NCI-H524 treated with DMSO at 0.1 percent for 48 hours (cell line): ENCODE results near the gene ATPAF1.

ENCODE experiments used
- DNase-seq: peaks from one replicate; lab custom pipeline; 2025; lab: John Stamatoyannopoulos, UW

The ATPAF1 gene

DNA sequence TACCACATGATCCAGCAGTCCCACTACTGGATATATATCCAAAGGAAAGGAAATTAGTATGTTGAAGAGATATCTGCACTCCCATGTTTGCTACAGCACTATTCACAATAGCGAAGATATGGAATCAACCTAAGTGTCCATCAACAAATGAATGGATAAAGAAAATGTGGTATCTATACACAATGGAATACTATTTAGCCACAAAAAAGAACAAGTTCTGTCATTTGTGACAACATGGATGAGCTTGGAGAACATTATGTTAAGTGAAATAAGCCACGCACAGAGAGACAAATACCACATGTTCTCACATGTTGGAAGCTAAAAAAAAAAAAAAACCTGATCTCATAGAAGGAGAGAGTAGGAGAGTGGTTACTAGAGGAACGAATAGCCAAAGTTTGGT lies 17.7 kb downstream of the ATPAF1 start:
- DNase-seq = no peak

DNA sequence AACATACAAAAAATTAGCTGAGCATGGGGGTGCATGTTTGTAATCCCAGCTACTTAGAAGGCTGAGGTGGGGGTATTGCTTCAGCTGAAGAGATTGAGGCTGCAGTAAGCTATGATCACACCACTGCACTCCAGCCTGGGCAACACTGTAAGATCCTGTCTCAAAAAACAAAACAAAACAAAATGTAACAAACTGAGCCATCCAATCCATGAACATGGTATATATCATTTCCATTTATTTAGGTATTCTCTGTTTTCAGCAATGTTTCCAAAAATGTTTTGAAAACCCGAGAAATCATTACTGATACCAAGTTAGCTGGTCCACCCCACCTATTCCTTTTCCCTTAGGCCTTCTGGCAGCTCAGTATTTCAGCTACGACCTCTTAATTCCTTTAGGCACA lies 18.4 kb downstream of the ATPAF1 start:
- no peak for DNase-seq

GRCh38 chr1:46647611-46648010 lies 20.6 kb downstream of the ATPAF1 start:
- DNase-seq = no peak

DNA sequence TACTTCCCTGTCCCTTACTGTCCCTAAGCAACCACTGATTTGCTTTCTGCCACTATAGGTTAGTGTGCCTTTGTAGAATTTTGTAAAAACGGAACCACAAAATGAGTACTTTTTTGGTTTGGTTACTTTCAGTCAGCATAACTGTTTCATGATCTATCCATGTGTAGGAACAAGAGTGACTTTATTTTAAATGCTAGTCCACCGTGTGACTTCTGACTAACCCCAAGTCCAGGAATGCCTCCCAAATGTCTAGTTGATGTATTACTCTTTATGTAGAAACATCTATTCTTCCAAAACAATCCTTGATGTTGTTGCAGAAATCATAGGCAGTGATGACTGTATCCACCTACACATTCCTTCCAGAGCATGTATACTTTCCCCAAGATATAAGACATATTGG lies 21.3 kb downstream of the ATPAF1 start:
- no peak for DNase-seq

GRCh38 chr1:46646331-46646730 lies 21.8 kb downstream of the ATPAF1 start:
- no peak for DNase-seq

GRCh38 chr1:46645815-46646214 lies 22.3 kb downstream of the ATPAF1 start:
- DNase-seq = no peak

GRCh38 chr1:46643368-46643775 lies 24.8 kb downstream of the ATPAF1 start:
- no peak for DNase-seq

DNA sequence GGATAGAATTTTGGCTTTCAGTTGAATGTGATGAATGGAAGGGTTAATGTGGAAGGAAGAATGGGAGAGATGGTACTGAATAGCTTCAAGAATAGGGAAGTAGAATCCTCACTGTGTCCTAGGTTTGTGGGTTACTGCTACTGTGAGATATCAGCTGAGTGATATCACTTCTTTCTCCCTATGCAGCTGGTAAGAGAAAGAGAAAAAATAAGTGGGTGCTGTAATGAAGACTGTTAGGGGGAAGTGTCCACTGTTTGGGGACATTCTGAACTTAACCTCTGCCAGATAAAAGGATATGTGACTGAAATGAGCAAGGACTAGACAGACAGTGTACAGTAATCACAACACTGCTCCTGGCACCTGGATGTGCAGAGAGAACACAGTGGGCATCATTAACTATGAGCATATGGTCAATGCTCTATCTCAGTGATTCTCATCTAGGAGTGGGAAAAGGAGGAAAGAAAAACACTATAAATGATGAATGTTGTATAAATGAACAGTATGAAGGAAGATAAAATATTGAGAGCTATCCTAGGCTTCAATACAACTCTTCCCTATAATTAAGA lies 26.0 kb downstream of the ATPAF1 start:
- no peak for DNase-seq

GRCh38 chr1:46639547-46639946 lies 28.6 kb downstream of the ATPAF1 start:
- DNase-seq = no peak

- DNase-seq = no peak
These were observed 29.2 kb downstream of the ATPAF1 start for GRCh38 chr1:46638921-46639320.

GRCh38 chr1:46637444-46638083 lies 30.6 kb downstream of the ATPAF1 start:
- no peak for DNase-seq

GRCh38 chr1:46635205-46635604 lies 33.0 kb downstream of the ATPAF1 start:
- DNase-seq = no peak

DNA sequence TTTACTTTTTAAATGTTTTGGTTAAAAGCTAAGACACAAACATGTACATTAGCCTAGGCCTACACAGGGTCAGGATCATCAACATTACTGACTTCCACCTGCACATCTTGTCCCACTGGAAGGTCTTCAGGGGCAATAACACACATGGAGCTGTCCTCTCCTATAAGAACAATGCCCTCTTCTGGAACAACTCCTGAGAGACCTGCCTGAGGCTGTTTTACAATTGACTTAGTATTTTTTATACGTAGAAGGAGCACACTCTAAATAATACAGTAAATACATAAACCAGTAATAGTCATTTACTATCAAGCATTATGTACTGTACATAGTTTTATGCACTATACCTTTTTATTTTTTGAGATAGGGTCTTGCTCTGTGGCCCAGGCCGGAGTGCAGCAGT lies 37.4 kb downstream of the ATPAF1 start:
- DNase-seq = no peak

GRCh38 chr1:46623743-46624644 lies 44.2 kb downstream of the ATPAF1 start:
- DNase-seq = no peak

GRCh38 chr1:46622344-46622743 lies 45.8 kb downstream of the ATPAF1 start:
- no peak for DNase-seq

- DNase-seq = no peak
These were observed 46.2 kb downstream of the ATPAF1 start for GRCh38 chr1:46621930-46622329.

DNA sequence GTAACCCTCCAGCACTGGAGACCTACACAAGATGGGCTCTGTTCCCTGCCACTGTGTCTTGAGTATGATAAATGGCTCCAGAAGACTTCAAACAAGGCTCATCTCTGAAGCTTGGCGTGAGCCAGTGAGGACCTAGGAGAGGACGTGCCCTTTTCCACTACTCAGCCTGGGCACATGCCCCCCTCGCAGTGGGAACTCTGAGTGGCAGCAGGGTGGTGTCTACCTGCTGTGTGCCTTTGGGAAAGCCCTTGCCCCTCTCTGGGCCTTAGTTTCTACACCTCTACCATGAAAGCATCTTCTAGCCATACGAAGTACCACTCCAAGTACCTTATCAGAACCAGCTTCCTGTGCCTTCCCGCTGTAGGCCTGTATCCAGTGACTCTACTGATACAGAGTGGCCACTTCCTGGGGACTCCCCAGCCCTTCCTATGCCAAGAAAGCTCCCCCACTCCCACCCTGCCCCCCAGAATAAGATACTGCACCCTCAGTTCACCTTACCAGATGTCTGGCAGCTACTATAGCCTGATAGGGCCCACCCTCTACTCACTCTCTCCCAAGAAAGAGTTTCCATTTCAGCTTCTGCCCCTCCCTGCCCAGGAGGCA lies 48.4 kb downstream of the ATPAF1 start:
- DNase-seq = no peak

- DNase-seq = no peak
These were observed 49.3 kb downstream of the ATPAF1 start for GRCh38 chr1:46618754-46619415.

GRCh38 chr1:46617833-46618232 lies 50.3 kb downstream of the ATPAF1 start:
- DNase-seq = no peak

- no peak for DNase-seq
These were observed 50.9 kb downstream of the ATPAF1 start for GRCh38 chr1:46617108-46617800.

DNA sequence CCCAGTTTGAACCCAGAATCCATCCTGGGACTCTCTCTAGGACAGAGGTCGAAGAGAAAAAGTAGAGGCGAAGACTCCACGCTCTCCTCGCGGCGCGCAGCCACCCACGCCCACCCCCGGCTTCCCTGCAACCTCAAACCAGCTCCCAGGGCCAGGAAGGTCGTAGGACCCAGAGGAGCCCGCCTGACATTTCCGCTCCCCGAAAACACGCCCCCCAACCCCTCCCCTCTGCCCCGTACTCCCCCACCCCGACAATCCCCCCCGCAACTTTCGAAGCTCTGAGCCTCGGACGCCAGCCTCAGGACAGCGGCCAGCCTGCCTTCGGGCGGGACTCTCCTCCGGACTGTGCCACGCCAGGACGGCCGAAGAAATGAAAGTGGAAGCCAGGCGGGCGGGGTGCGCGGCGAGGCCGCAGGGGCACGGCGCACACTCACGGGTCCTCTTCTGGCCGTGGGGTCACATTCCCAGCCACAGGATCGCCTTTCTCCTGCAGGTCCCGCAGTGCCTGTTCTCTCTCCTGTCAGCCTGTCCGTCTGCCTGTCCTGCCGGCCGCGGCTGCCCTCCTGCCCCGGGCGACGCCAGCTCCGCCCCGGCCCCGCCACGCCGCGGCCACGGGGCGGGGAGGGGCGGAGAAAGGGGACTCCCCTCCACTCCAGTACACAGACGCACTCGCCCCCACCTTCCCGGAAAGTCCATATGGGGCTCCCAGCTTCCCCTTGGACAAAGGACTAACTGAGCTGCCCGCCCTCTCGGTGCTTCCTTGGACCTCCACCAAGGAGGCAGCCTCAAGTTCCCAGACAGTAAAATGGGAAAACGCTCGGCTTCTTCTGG lies 51.7 kb downstream of the ATPAF1 start, which contains the start of gene MOB3C:
TSS of gene MOB3C (minus strand) at position 535 of the 831 bp plus-strand sequence. CDS start 3,490 bp downstream, outside the sequence.
- DNase-seq = no peak
